BJ (cell line): ENCODE data around the gene FRMD4A. TPM values are rescaled to one million over a fixed set of nuclear protein-coding genes. Genes with fewer than 3 reads are reported as not detected.

Source experiments
- CTCF ChIA-PET: fragments of 350-600 bp; formaldehyde crosslinking; extraction: SDS; loops from one replicate; lab custom pipeline; 2021; ENCODE audit warnings: antibody characterized with exemption, inconsistent platforms; lab: Yijun Ruan, JAX
- POLR2A ChIA-PET: fragments of 300-600 bp; sonication (Branson Sonifier 250); formaldehyde crosslinking; extraction: SDS; loops from one replicate; lab custom pipeline; 2021; ENCODE audit warnings: antibody characterized with exemption; lab: Charles Lee
- DNase-seq: peaks from one replicate; pipeline ENCODE4 v3.0.0-alpha.2; 2011; ENCODE audit warnings: low read depth
- H3K27me3 ChIP-seq: 2 replicates; pipeline ENCODE4 v1.6.0; 2011; ENCODE audit warnings: low read length; ENCODE audit not compliant: control insufficient read depth, insufficient read depth
- H3K36me3 ChIP-seq: 2 replicates; pipeline ENCODE4 v1.5.1; 2011; ENCODE audit warnings: low read length; ENCODE audit not compliant: control insufficient read depth, insufficient read depth
- H3K4me3 ChIP-seq: 2 replicates; pipeline ENCODE4 v1.5.1; 2011; ENCODE audit warnings: low read depth, mild to moderate bottlenecking, control low read depth, low read length
- CTCF ChIP-seq: IDR thresholded peaks from 2 replicates; pipeline ENCODE4 v1.5.1; 2011; ENCODE audit warnings: low read depth, mild to moderate bottlenecking, control low read depth, inconsistent platforms, low read length, moderate library complexity; ENCODE audit not compliant: insufficient read depth
- polyA plus RNA-seq: library from polyadenylated mRNA; depleted of rRNA; stranded (reverse); fragments of >200 nt; gene quantifications from 2 replicates; pipeline ENCODE4 v1.2.3, GENCODE V29; 2011

FRMD4A gene
- polyA plus RNA-seq, 1 experiment: 31.6 TPM

GRCh38 chr10:14374745-14375445 is 44.2 kb upstream of the FRMD4A start:
- ChIA-PET CTCF (interaction anchor here (1.1 kb wide), 1 partner anchor 8 kb away, joined by 3 read pairs; no protein-coding TSS in a partner anchor), POLR2A (interaction anchor here (0.9 kb wide), 1 partner anchor 8 kb away, joined by 3 read pairs; no protein-coding TSS in a partner anchor)
- DNase-seq: peak; percentile 54
- no peak overlapping the region for H3K4me3 ChIP-seq
- H3K36me3 ChIP-seq: no peaks in the 10 kb centered on the region
- peaks cover 13% of the 10 kb centered on the region for H3K27me3 ChIP-seq
- TF ChIP-seq CTCF: no peak

- no peak for DNase-seq
- TF ChIP-seq CTCF: no peak
- ChIA-PET POLR2A (no interaction called here), CTCF (no interaction called here)
- H3K4me3 ChIP-seq: no peak overlapping the region
- H3K36me3 ChIP-seq: no peaks in the 10 kb centered on the region
- peaks cover 11% of the 10 kb centered on the region for H3K27me3 ChIP-seq
These were observed 41.9 kb upstream of the FRMD4A start for GRCh38 chr10:14372606-14373005.

GRCh38 chr10:14371581-14371980 is 40.9 kb upstream of the FRMD4A start:
- Histone ChIP-seq H3K4me3 (no peak overlapping the region), H3K36me3 (no peaks in the 10 kb centered on the region), H3K27me3 (peaks cover 11% of the 10 kb centered on the region)
- TF ChIP-seq CTCF: no peak
- no peak for DNase-seq
- ChIA-PET CTCF (no interaction called here), POLR2A (no interaction called here)

GRCh38 chr10:14370894-14371293 is 40.2 kb upstream of the FRMD4A start:
- Histone ChIP-seq H3K36me3 (no peaks in the 10 kb centered on the region), H3K27me3 (peaks cover 11% of the 10 kb centered on the region), H3K4me3 (no peak overlapping the region)
- ChIA-PET CTCF (no interaction called here), POLR2A (no interaction called here)
- no peak for TF ChIP-seq CTCF
- no peak for DNase-seq

- H3K27me3 ChIP-seq: peaks cover 11% of the 10 kb centered on the region
- no peak for DNase-seq
- no peak for TF ChIP-seq CTCF
- CTCF ChIA-PET: interaction anchor here (1.4 kb wide), 1 partner anchor 10 kb away, joined by 4 read pairs; no protein-coding TSS in a partner anchor
- no peak overlapping the region for H3K4me3 ChIP-seq
- no peaks in the 10 kb centered on the region for H3K36me3 ChIP-seq
- POLR2A ChIA-PET: no interaction called here
These were observed 39.2 kb upstream of the FRMD4A start for GRCh38 chr10:14369906-14370305.
